Pons (tissue), 1 donor: ENCODE results near the gene CDK14.

ENCODE experiments used
- DNase-seq: peaks from one replicate; pipeline ENCODE4 v3.0.0-alpha.2; 2016; ENCODE audit warnings: low spot score

CDK14 gene

GRCh38 chr7:90681336-90682022 is 85.4 kb downstream of the CDK14 start:
- DNase-seq = no peak

GRCh38 chr7:90686146-90686545 is 90.0 kb downstream of the CDK14 start:
- DNase-seq = no peak

- DNase-seq = no peak
Measured at GRCh38 chr7:90688810-90689209, 92.7 kb downstream of the CDK14 start.

- DNase-seq = no peak
Measured at GRCh38 chr7:90689260-90689659, 93.1 kb downstream of the CDK14 start.

- no peak for DNase-seq
Measured at GRCh38 chr7:90690159-90690858, 94.2 kb downstream of the CDK14 start.

DNA sequence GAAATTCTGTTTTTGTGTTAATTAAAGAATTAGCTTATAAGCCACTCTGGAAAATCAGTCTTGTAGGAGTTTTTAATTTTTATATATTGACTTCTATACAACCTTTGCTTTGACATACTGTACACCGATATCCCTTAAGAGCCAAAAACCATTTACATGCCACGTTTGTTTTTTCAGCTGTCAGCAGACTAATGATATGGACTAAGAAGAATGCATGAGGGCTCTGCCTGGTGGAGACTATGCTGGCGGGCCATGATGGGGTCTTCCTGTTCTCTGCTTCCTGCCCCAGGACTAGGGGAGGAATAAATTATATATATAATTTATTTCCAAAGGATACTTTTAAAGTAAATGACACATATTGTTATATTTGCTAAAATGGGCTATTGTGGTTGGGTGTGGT is 96.3 kb downstream of the CDK14 start:
- DNase-seq = no peak

DNA sequence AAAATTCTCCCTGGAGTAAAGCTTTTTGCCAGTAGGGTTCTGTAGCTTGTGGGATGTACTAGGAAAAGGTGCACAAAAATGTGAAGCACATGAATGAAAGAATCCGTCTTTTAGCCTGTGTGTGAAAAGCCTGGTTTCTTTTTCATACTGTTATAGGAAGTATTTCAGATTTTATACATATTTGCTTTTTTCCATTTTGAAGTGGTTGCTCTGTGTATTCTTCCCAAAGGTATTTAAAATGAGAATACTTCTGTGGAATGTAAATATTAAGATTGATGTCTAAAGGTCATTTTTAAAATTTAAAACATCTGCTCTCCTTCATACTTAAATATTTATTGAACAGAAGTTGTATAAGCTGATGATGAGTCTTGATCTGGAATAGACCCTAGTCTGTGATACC is 96.8 kb downstream of the CDK14 start:
- no peak for DNase-seq

- DNase-seq = no peak
Measured at GRCh38 chr7:90693939-90694338, 97.8 kb downstream of the CDK14 start.

DNA sequence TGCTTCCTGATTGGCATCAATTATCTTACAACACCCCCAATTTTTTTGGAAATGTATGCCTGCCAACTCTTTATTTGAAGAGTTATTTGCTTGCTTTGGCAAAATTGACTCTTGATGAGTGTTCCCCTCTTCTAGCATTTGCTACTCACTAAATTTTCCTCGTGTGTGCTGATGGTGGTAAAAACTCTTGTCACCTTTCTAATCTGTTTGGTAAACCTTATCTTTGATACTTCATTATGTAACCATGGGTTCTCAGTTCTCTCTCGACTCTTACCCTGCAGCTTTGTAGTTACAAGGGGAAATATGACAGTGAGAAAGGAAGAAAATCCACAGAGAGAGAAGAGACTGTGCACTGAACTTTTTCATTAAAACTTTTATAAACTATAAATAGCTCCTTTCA is 102.5 kb downstream of the CDK14 start:
- no peak for DNase-seq

- DNase-seq = no peak
Measured at GRCh38 chr7:90701021-90701420, 104.9 kb downstream of the CDK14 start.

DNA sequence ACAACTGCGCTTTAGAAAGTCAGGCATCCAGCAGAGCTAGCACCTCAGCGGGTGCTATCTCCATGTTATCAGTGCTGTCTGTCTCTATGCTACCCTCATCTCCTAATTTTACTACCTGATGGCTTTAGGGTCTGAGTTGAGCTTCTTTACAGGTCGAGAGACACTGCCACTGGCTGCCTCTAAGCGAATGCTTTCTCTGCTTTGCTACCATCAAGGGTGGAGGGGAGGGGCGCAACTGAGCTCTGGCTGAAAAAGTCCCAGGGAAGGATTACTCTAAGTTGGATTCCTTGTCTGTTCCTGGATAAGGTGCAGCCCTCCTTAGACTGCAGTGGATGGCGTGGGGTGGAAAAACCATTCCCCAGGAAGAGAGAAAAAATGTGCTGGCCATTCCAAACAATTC is 105.7 kb downstream of the CDK14 start:
- DNase-seq = no peak

GRCh38 chr7:90705391-90706071 is 109.4 kb downstream of the CDK14 start:
- no peak for DNase-seq

DNA sequence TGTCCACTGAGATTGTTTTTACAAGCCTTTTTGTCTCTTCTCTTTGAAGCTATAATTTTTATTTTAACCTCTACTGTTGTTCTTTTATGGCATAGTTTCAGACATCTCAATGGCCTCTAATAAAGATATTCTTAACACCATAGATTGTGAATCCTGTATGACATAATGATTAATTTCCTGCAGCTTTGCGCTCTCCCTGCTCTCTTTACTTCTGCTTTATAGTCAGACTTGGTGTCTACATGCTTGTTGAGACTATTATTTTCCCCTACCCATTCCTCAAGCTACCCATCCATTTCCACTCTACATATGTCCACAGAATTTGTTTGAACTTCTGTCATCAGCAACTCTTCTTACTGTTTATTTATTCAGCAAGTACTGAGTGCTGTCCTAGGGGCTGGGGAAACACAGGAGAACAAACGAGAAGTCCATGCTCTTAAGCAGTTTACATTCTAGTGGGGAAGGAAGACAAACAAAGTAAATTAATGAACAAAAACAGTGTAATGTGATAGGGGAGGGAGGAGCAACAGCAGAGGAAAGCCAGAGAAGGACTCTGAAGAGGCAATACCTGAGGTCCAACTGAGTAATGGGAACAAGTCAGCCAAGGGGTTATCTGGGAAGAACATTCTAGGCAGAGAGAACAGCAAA is 110.1 kb downstream of the CDK14 start:
- DNase-seq = no peak

DNA sequence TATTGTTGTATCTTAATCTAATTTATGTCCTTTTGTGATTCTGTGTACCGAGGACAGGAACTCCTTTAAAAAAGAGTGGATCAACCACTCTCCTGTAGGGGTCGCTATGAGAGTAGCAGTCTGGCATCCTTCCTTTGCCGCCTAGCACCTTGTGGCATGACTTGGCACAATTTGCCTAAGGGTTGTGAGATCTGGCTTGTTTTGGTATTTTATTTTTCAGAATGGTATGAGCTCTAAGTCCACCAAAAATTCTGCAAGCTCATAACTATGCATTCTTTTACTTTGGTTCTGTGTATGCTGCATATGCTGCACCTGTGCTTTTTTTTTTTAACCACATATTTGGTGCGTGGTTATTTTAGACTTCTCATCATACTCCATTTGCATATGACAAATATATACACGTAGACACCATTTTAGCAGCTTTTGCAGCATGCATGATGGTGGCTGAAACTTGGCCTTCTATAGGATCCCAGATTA is 112.8 kb downstream of the CDK14 start:
- DNase-seq = peak; percentile 67

GRCh38 chr7:90709501-90710465 is 113.7 kb downstream of the CDK14 start:
- DNase-seq = peak; percentile 50

GRCh38 chr7:90710466-90710850 is 114.3 kb downstream of the CDK14 start:
- DNase-seq = no peak

DNA sequence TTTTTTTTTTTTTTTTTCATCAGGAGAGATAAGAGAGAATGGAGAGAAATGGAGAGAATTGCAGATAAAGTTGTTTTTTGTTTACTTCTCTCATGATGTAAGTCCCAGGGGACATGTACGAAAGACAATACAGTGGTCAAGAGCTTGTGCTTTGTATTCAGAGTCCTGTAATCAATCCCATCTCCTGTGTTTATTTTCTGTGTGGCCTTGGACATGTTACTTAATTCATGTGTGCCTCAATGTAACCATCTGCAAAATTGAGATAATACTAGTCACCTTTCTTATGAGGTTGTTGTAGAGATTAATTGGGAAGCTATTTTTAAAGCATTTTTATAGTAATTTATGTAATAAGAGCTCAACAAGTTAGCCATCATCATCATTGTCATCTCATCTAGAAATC is 117.5 kb downstream of the CDK14 start:
- DNase-seq = no peak

DNA sequence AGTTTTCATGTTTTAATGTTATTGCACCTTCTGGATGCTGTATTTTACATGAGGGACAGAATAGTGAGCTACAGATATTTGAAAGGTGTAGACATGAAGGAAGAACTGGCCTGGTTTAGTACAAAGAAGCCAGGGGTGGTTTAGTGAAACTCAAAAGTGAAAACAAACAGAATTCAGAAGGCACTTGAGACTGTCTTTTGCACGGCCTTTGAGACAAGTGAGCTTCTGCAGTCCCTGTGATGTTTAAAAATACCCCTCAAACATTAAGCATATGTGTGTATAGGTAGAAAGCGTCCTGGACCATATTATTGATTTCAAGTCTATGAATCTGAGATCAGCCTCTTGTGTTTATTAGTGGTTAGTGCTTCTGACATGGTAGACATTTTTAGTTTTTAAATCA is 118.9 kb downstream of the CDK14 start:
- no peak for DNase-seq

- no peak for DNase-seq
Measured at GRCh38 chr7:90717296-90718060, 121.4 kb downstream of the CDK14 start.

GRCh38 chr7:90719155-90719554 is 123.0 kb downstream of the CDK14 start:
- no peak for DNase-seq
